ENCODE data around the gene CEP250. TPM values are rescaled to one million over a fixed set of nuclear protein-coding genes. Genes with fewer than 3 reads are reported as not detected.

Gene CEP250
- total RNA-seq, 1 experiment from 2014 or later: 13.3 TPM

DNA sequence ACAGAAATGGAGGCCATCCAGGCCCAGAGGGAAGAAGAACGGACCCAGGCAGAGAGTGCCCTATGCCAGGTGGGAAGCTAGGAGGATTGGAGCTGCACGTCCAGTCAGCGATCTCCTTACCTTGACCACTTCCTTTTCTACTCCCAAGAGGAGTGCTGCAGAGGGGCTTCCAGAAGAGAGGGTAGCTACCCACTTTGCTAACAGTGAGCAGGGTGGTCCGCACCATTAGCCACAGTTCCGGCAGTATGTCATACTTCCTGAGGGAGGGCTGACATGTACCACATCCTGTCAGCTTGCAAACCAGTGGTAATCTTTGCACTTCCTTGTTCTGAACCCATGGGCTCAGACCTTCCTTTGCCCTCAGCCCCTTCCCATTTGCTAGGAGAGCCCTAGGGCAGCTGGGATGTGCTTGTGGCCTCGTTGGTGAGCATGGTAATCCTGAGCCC lies 35.4 kb downstream of the CEP250 start:
- Histone ChIP-seq H3K27ac (no peak overlapping the region), H3K27me3 (replicated peaks) (no peaks in the 10 kb centered on the region), H3K4me1 (replicated peaks) (no peaks in the 10 kb centered on the region), H3K36me3 (peaks cover 46% of the 10 kb centered on the region), H3K9me3 (replicated peaks) (no peaks in the 10 kb centered on the region), H3K4me3 (no peak overlapping the region)
- DNase-seq (ENCODE audit: low read depth in 1 of 2, low spot score in 2 of 2): no peak

- no peaks in the 10 kb centered on the region for H3K27me3 ChIP-seq (replicated peaks)
- no peaks in the 10 kb centered on the region for H3K9me3 ChIP-seq (replicated peaks)
- DNase-seq (ENCODE audit: low read depth in 1 of 2, low spot score in 2 of 2): no peak
- no peaks in the 10 kb centered on the region for H3K4me1 ChIP-seq (replicated peaks)
- H3K36me3 ChIP-seq: peaks cover 53% of the 10 kb centered on the region
- no peak overlapping the region for H3K27ac ChIP-seq
- no peak overlapping the region for H3K4me3 ChIP-seq
These were observed 36.4 kb downstream of the CEP250 start for GRCh38 chr20:35491823-35492222.

GRCh38 chr20:35492352-35492751 lies 37.0 kb downstream of the CEP250 start:
- Histone ChIP-seq H3K36me3 (peaks cover 56% of the 10 kb centered on the region), H3K27ac (no peak overlapping the region), H3K27me3 (replicated peaks) (no peaks in the 10 kb centered on the region), H3K4me1 (replicated peaks) (no peaks in the 10 kb centered on the region), H3K9me3 (replicated peaks) (no peaks in the 10 kb centered on the region), H3K4me3 (no peak overlapping the region)
- no peak for DNase-seq (ENCODE audit: low read depth in 1 of 2, low spot score in 2 of 2)

DNA sequence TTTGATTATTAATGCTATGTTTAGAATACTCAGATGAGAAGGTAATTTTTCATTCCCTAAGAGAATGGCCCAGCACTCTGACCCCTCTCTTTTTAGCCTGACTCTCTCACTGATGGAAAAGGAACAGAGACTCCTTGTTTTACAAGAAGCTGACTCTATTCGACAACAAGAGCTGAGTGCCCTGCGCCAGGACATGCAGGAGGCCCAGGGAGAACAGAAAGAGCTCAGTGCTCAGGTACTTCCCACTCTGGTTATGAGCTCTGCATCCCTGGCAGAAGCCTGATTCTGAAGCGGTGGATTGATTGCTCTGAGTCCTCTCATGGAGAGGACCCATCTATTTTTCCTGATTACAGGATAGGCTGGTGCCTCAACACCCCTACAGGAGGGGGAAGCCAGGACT lies 41.1 kb downstream of the CEP250 start:
- peaks cover 60% of the 10 kb centered on the region for H3K36me3 ChIP-seq
- H3K4me1 ChIP-seq (replicated peaks): no peaks in the 10 kb centered on the region
- DNase-seq (ENCODE audit: low read depth in 1 of 2, low spot score in 2 of 2): no peak
- H3K9me3 ChIP-seq (replicated peaks): no peaks in the 10 kb centered on the region
- H3K27me3 ChIP-seq (replicated peaks): no peaks in the 10 kb centered on the region
- H3K4me3 ChIP-seq: no peak overlapping the region
- no peak overlapping the region for H3K27ac ChIP-seq

- Histone ChIP-seq H3K27me3 (replicated peaks) (no peaks in the 10 kb centered on the region), H3K9me3 (replicated peaks) (no peaks in the 10 kb centered on the region), H3K4me3 (no peak overlapping the region), H3K27ac (no peak overlapping the region), H3K4me1 (replicated peaks) (no peaks in the 10 kb centered on the region), H3K36me3 (peaks cover 59% of the 10 kb centered on the region)
- DNase-seq (ENCODE audit: low read depth in 1 of 2, low spot score in 2 of 2): no peak
These were observed 41.9 kb downstream of the CEP250 start for GRCh38 chr20:35497320-35497719.

DNA sequence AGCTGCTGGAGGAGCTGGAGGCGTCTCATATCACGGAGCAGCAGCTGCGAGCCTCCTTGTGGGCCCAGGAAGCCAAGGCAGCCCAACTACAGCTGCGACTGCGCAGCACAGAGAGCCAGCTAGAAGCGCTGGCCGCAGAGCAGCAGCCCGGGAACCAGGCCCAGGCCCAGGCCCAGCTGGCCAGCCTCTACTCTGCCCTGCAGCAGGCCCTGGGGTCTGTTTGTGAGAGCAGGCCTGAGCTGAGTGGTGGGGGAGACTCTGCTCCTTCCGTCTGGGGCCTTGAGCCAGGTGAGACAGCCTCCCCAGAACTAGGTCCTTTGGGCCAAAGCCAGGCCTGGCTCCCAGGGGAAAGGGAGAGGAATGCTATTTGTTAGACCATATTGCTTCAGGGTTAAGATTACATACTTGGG lies 42.4 kb downstream of the CEP250 start:
- no peak overlapping the region for H3K27ac ChIP-seq
- H3K36me3 ChIP-seq: peaks cover 57% of the 10 kb centered on the region
- no peaks in the 10 kb centered on the region for H3K9me3 ChIP-seq (replicated peaks)
- H3K4me3 ChIP-seq: no peak overlapping the region
- H3K27me3 ChIP-seq (replicated peaks): no peaks in the 10 kb centered on the region
- DNase-seq (ENCODE audit: low read depth in 1 of 2, low spot score in 2 of 2): no peak
- no peaks in the 10 kb centered on the region for H3K4me1 ChIP-seq (replicated peaks)

GRCh38 chr20:35499271-35499670 lies 43.9 kb downstream of the CEP250 start:
- H3K27ac ChIP-seq: no peak overlapping the region
- no peaks in the 10 kb centered on the region for H3K27me3 ChIP-seq (replicated peaks)
- H3K4me1 ChIP-seq (replicated peaks): no peaks in the 10 kb centered on the region
- H3K4me3 ChIP-seq: no peak overlapping the region
- peaks cover 59% of the 10 kb centered on the region for H3K36me3 ChIP-seq
- DNase-seq (ENCODE audit: low read depth in 1 of 2, low spot score in 2 of 2): no peak
- no peaks in the 10 kb centered on the region for H3K9me3 ChIP-seq (replicated peaks)

DNA sequence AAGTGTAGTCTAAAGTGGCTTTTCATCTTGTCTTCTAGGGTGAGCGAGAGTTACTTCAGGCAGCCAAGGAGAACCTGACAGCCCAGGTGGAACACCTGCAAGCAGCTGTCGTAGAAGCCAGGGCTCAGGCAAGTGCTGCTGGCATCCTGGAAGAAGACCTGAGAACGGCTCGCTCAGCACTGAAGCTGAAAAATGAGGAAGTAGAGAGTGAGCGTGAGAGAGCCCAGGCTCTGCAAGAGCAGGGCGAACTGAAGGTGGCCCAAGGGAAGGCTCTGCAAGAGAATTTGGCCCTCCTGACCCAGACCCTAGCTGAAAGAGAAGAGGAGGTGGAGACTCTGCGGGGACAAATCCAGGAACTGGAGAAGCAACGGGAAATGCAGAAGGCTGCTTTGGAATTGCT lies 47.0 kb downstream of the CEP250 start:
- H3K9me3 ChIP-seq (replicated peaks): no peaks in the 10 kb centered on the region
- peaks cover 41% of the 10 kb centered on the region for H3K36me3 ChIP-seq
- H3K27ac ChIP-seq: no peak overlapping the region
- no peaks in the 10 kb centered on the region for H3K27me3 ChIP-seq (replicated peaks)
- H3K4me1 ChIP-seq (replicated peaks): no peaks in the 10 kb centered on the region
- no peak for DNase-seq (ENCODE audit: low read depth in 1 of 2, low spot score in 2 of 2)
- no peak overlapping the region for H3K4me3 ChIP-seq

GRCh38 chr20:35503281-35503680 lies 47.9 kb downstream of the CEP250 start:
- no peaks in the 10 kb centered on the region for H3K27me3 ChIP-seq (replicated peaks)
- DNase-seq (ENCODE audit: low read depth in 1 of 2, low spot score in 2 of 2): no peak
- no peak overlapping the region for H3K27ac ChIP-seq
- H3K9me3 ChIP-seq (replicated peaks): no peaks in the 10 kb centered on the region
- H3K4me3 ChIP-seq: no peak overlapping the region
- H3K4me1 ChIP-seq (replicated peaks): no peaks in the 10 kb centered on the region
- H3K36me3 ChIP-seq: peaks cover 39% of the 10 kb centered on the region

- Histone ChIP-seq H3K4me3 (no peak overlapping the region), H3K27ac (no peak overlapping the region), H3K27me3 (replicated peaks) (no peaks in the 10 kb centered on the region), H3K4me1 (replicated peaks) (no peaks in the 10 kb centered on the region), H3K36me3 (peaks cover 40% of the 10 kb centered on the region), H3K9me3 (replicated peaks) (no peaks in the 10 kb centered on the region)
- no peak for DNase-seq (ENCODE audit: low read depth in 1 of 2, low spot score in 2 of 2)
These were observed 48.6 kb downstream of the CEP250 start for GRCh38 chr20:35503841-35504561.

- Histone ChIP-seq H3K36me3 (peaks cover 39% of the 10 kb centered on the region), H3K4me3 (no peak overlapping the region), H3K27me3 (replicated peaks) (no peaks in the 10 kb centered on the region)
These were observed 49.4 kb downstream of the CEP250 start for GRCh38 chr20:35504751-35505150.

GRCh38 chr20:35506179-35506578 lies 50.8 kb downstream of the CEP250 start:
- no peaks in the 10 kb centered on the region for H3K27me3 ChIP-seq (replicated peaks)
- H3K4me3 ChIP-seq: no peak overlapping the region
- H3K4me1 ChIP-seq (replicated peaks): no peaks in the 10 kb centered on the region
- H3K36me3 ChIP-seq: peaks cover 42% of the 10 kb centered on the region
- H3K9me3 ChIP-seq (replicated peaks): no peaks in the 10 kb centered on the region
- no peak for DNase-seq (ENCODE audit: low read depth in 1 of 2, low spot score in 2 of 2)
- no peak overlapping the region for H3K27ac ChIP-seq

More at GRCh38 chr20:35504751-35505150, 49.4 kb downstream of the CEP250 start:
- H3K27ac ChIP-seq: no peak overlapping the region
- H3K9me3 ChIP-seq (replicated peaks): no peaks in the 10 kb centered on the region
- H3K4me1 ChIP-seq (replicated peaks): no peaks in the 10 kb centered on the region
- DNase-seq (ENCODE audit: low read depth in 1 of 2, low spot score in 2 of 2): no peak

DNA sequence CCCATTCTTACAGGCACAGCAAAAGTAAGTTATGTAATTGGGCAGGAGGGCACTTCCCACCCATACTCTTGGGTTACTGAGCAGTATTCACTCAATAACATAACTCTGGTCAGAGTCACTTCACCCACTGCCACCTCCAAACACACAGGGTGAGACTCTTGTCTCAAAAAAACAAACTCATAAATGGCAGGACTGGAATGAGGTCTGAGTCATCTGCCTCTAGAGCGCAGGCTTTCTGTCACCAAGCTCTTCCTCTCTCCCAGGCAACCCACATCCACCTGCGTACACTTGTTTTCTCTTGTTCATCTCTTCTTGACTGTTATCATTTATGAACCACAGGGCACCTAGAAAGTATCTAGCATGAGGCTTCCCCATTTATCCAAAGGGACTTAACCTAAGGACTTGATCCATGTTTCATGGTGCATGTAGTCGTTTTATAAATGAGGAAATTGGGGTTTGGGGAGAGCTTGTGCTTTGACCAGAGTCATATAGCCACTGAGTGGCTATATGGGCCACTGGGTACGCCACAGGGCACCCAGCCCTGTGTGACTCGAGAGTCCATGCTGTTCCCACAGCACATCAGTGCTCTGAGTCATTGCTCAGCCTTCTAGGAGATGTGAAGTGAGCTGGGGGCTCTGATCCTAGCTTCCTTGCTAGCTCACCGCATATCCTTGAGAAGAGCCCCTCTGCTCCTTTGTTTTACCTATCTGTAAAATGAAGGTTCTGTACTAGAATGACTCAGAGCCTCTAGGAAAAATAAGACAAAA lies 51.7 kb downstream of the CEP250 start:
- peaks cover 49% of the 10 kb centered on the region for H3K36me3 ChIP-seq
- no peak overlapping the region for H3K27ac ChIP-seq
- H3K4me1 ChIP-seq (replicated peaks): no peaks in the 10 kb centered on the region
- no peak for DNase-seq (ENCODE audit: low read depth in 1 of 2, low spot score in 2 of 2)
- H3K9me3 ChIP-seq (replicated peaks): no peaks in the 10 kb centered on the region
- no peak overlapping the region for H3K4me3 ChIP-seq
- H3K27me3 ChIP-seq (replicated peaks): no peaks in the 10 kb centered on the region

DNA sequence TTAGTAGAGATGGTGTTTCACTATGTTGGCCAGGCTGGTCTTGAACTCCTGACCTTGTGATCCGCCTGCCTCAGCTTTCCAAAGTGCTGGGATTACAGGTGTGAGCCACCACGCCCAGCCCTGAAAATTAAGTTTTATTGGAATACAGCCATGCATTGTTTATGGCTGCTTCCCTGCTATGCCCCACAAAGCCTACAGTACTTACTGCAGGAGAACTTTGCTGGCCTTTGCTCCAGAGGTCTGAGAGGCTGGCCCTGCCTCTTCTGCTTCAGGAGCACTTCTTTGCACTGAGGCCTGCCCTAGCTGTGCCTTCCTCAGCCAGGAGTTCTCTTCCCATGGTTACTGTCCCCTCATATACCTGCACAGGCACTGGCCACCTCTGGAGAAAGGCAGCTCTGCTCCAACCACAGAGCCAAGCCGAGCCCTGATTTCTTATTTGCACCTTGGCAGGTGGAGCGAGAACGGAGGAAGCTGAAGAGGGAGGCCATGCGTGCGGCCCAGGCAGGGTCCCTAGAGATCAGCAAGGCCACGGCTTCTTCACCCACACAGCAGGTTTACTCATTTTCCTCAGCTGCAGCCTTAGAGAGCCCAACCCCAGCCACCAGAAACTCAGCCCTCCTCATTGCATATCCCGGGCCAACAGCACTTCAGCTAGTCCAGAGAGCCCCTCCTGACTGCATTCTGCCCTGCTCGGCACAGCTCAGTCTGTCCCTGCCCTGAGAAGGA lies 53.3 kb downstream of the CEP250 start:
- Histone ChIP-seq H3K4me3 (no peak overlapping the region), H3K27me3 (replicated peaks) (no peaks in the 10 kb centered on the region), H3K36me3 (peaks cover 41% of the 10 kb centered on the region), H3K4me1 (replicated peaks) (no peaks in the 10 kb centered on the region), H3K9me3 (replicated peaks) (no peaks in the 10 kb centered on the region), H3K27ac (no peak overlapping the region)
- no peak for DNase-seq (ENCODE audit: low read depth in 1 of 2, low spot score in 2 of 2)

Measured in SJSA1 (cell line).